ENCODE results near the gene KCNJ8.

- TF ChIP-seq EZH2 (optimal IDR thresholded peaks at IDR 0.05; ENCODE audit: low read depth, low read length): no peak
- TF ChIP-seq CTCF (IDR thresholded peaks at IDR 0.05; ENCODE audit: low read length): no peak
Observed at GRCh38 chr12:21751517-21751916, 23.0 kb downstream of the KCNJ8 start.
